GM19324 (cell line): ENCODE data around the gene RIN2.

Experiments used
- ATAC-seq: cut with Tn5 transposase; IDR thresholded peaks from one replicate; pipeline ENCODE4 v1.9.1; 2021; ENCODE audit warnings: mild to moderate bottlenecking, moderate library complexity; ENCODE audit not compliant: unreplicated experiment, low FRiP score

RIN2 gene

DNA sequence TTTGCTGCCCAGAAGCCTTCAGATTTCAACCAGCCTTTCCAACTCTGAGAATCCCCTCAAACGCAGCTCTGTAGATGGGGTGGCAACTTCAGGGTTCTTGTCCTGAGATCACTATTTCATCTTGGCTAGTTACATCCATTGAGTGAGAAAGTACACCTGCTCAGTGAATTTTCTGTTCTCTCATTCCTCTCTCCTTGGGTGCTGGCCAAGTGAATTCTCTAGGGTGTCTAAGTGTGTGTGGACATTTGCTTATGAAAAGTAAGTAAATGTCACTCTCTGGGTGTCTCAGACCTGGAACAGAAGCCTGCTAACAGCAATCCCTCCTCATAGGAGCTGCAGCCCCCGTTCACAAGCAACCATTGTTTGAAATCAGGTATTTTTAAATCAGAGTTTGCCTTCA lies 3.8 kb downstream of the RIN2 start:
- no peak for ATAC-seq

DNA sequence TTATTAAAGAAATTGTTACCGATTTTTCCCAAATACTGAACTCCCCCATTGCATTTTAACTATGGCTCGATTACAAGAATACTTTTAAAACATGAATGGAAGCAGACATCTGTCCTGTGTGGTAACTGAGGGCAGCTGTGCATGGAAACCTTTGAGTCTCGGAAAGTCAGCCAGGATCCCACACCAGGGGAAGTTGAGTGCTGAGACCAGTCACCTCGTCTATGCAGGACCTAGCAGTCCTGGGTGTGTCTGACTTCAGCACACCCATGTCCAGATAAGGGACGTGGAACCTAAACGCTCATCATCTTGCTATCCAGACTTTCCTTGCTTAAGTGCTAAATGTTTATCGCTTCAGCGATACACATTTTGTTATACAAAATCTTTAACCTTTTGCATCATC lies 6.1 kb downstream of the RIN2 start:
- no peak for ATAC-seq

GRCh38 chr20:19765266-19765665 lies 7.2 kb downstream of the RIN2 start:
- no peak for ATAC-seq

DNA sequence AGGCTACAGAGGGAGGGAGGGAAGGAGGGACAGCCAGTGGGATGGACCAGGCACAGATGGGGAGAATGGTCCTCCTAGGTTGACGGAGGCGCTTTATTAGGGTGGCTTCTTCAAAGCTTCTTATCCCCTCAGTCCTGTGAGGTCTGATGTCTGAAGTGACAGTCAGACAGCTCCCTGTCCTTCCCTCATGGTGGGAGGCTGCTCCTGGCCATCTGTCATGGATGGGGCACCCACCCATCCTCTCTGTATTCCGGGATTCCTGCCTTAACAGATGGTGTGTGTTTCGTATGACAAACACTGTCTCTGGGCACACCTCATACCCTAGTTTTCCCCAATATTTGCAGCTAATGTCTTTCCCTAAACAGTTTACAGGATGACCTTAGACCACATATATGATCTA lies 7.9 kb downstream of the RIN2 start:
- no peak for ATAC-seq

DNA sequence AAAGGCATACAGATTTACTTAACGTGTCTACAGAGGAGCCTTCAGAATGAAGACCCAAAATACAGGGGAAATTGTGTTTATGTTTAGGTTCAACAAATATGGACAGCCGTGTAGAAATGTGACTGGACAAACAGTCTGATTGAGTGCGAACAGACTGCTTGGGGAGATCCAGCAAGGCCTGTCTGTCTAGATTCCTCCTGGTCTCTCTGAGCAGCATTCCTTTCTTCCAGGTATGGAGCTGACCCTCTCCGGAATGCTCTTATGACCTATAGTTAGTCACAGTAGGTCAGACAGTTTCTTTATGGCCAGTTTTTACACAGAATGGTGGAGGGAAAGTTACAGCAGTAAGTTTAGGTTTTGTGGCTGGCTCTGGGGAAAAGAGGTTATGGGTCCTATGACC lies 9.0 kb downstream of the RIN2 start:
- ATAC-seq, result no peak

DNA sequence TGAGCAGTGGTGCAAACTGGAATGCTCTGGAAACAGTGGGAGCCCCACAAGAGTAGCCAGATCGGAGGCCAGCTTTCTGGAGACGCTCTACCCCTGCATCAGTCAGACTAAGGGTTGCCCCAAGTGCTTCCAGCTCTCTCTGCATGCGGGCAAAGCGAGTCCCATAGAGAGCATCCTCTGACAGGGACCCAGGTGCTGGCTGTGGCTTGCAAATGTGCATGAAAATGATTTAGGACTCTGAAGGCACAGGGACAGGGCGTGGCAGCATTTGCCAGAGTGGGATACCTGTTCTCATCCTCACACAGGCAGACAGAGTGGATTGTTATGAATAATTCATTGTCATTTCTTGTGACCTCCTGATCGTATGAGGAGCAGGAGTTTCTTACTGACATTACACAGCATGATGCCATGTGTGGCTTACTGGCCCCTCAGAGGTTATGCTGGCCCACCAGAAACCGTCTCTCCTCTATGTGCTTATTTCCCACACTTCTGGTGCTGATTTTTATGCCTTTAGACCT lies 10.3 kb downstream of the RIN2 start:
- ATAC-seq, result no peak

GRCh38 chr20:19769507-19769906 lies 11.4 kb downstream of the RIN2 start:
- ATAC-seq, result no peak

DNA sequence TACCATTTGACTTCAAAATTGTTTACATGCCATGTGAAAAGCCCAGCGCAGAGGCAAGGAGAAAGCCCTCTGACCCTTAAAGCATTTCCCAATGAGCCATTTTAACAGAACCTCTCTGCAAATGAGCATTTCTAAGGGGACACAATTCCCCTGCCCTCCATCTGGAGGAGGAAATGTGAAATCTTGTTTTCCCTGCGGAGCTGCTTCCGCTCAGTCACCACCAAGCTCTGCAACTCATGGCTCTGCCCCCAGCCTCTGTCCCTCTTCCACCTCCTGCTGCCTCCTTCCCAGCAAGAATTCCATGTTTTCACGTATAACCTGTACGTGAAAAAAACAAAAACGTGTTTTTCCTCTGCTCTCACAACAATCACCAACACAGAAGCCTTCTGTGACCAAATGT lies 12.3 kb downstream of the RIN2 start:
- no peak for ATAC-seq

DNA sequence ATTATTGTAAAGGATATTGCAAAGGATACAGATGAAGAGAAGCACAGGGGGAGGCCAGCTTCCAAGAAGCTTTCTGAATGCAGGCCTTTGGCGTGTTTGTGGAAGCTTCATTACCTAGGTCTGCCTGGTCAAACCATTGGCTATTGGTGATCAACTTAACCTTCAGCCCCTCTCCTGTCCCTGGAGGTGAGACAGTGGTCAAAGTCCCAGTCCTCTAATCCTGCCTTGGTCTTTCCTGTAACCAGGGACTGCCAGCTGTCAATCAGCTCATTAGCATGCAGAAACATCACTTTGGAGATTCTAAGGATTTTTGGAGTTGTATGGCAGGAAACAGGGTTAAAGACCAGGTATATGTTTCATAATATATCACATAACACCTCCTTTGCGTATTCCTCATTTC lies 13.0 kb downstream of the RIN2 start:
- no peak for ATAC-seq

DNA sequence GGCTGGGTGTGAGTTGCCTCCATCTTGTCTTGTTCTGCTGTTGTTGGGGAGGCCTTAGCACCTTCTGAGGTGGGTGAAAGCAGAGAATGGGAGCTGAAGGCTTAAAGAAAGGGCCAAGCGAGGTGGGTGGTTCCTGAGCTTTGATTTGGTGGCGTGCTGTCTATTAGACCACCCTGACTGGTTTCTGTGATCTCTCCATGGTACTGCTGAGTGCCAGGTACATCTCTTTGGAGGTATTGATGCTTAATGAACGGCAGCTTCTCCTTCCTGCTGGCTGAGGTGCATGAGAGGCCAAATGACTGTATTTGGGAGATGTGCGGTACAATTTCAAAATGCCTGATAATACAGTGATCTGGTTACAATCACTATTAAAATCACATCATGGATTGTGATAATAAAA lies 15.4 kb downstream of the RIN2 start:
- ATAC-seq, result no peak

- ATAC-seq, result no peak
Observed at GRCh38 chr20:19774135-19774933, 16.3 kb downstream of the RIN2 start.

- no peak for ATAC-seq
Observed at GRCh38 chr20:19775353-19776253, 17.5 kb downstream of the RIN2 start.

- ATAC-seq, result no peak
Observed at GRCh38 chr20:19777315-19777714, 19.3 kb downstream of the RIN2 start.

- ATAC-seq, result no peak
Observed at GRCh38 chr20:19777981-19778380, 19.9 kb downstream of the RIN2 start.

GRCh38 chr20:19778404-19778803 lies 20.3 kb downstream of the RIN2 start:
- no peak for ATAC-seq

DNA sequence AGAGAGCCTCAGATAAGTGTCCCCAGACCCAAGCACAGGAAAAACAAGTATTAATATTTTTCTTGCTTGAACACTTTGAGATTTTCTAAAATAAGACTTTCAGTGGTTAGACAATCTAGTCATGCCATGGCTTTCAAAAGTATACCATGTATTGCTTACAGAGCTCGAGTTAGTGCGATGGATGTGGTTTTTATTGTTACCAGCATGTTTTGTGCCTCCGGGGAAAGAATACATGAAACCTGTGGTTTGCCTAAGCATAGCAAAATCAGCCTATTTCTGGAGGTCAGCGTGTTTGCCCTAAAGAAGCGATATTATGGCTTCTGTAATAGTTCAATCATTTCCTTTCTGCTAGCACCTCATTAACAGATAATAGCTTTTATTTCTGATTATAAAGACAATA lies 21.6 kb downstream of the RIN2 start:
- ATAC-seq, result no peak

- no peak for ATAC-seq
Observed at GRCh38 chr20:19780261-19780660, 22.2 kb downstream of the RIN2 start.

DNA sequence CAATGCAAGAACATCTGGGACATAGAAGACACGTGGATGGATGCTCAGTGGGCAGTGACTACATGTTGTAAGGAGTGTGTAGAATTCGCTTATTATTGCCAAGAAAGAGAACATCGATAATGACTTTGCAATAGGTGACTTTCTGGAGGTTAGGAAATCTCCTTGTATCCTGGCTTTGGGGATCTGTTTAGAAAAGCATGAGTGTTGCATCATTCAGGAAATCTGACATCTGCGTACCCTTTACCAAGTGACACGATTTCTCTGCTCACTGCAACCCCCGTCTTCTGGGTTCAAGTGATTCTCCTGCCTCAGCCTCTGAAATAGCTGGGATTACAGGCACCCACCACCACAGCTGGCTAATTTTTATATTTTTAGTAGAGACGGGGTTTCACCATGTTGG lies 23.2 kb downstream of the RIN2 start:
- ATAC-seq, result no peak

DNA sequence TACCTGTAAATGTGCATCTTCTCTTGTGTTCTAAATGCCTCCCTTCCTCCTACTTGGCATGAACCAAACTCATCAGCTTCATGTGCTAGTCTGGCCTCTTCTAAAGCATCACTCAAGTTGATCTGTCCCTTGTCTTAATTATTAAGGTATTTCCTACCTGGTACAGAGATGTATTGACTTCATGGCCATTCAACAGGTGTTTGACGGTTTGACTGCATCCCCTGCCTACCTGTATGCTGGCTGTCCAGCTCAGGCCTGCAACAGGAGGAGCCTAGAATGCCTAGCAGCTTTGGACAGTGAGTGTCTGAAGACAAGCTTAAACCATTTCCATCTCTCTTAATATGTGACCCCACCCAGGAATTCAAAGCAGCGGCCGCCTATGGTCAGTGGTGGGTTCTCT lies 24.6 kb downstream of the RIN2 start:
- no peak for ATAC-seq

DNA sequence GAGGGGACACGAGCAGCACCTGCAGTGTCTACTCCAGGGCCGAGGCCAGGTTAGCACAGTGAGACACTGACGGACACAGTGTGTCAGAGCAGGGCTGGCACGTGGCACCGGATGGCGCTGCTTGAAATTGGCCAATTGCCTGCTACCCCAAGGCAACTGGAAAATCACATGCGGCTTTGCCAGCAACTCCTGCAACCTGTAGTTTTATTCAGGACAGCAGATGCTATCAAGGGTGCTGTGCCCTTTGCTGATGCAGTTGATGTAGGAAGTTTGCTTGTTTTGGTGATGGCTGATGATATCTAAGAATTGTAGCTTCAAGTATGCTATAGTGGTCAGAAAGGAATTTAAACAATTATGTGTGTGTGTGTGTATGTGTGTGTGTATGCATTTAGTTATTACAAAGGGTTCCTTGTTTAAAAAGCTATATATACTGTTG lies 25.9 kb downstream of the RIN2 start:
- ATAC-seq, result no peak

DNA sequence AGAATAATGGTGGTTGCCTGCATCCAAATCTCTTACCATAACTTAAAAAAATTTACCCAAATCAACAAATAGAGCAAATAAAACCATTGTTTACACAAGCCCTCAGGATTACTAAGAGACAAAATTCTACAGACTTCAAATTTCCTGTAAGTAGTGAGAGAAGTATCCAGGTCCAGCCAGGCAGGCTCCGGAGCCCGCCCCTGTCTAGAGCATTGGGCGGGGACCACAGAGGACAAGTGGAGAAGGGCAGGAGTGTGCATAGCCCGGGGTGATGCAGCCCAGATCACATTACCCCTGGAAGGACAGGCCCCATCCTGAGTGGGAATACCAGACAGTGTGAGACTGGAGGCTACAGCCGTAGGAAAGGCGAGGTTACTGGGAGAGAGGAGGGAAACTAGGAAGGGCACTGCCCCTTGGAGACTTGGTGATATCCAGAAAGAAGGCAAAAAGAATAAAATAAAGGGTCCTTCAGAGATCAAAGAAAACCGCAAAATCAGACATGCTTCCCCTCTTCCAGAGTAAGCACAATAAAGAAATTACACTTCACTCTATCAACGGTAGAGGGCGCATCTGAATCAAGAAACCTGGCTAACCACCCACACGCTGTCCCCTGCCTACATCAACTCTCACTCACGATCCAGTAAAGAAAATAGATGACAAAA lies 26.6 kb downstream of the RIN2 start:
- ATAC-seq, result no peak
